ENCODE data around the gene PROZ.

Gene PROZ

GRCh38 chr13:113190181-113190580, 31.7 kb downstream of the PROZ start:
- CTCF ChIA-PET = no interaction called here
- POLR2A ChIA-PET = interaction anchor here (0.6 kb wide), 1 partner anchor 277 kb away, joined by 3 read pairs; no protein-coding TSS in a partner anchor

GRCh38 chr13:113192279-113192678, 33.8 kb downstream of the PROZ start:
- ChIA-PET POLR2A (interaction anchor here (1.0 kb wide), 1 partner anchor 16 kb away, joined by 3 read pairs; the partner anchor contains the start of gene PCID2), CTCF (no interaction called here)
- H3K36me3 ChIP-seq (ENCODE audit: control insufficient read depth in 2 of 2, insufficient read depth in 1 of 2, low read length in 2 of 2) = peaks cover 20 to 75% of the 10 kb centered on the region in 2 experiments
- no peak overlapping the region for H3K4me3 ChIP-seq (ENCODE audit: low read depth, low read length)
- no peak for TF ChIP-seq ZNF791 (tag by site-specific recombination; IDR thresholded peaks at IDR 0.05)
- TF ChIP-seq ZNF24 (tag by site-specific recombination; IDR thresholded peaks at IDR 0.05) = no peak
- TF ChIP-seq PATZ1 (tag by site-specific recombination; IDR thresholded peaks at IDR 0.05) = no peak
- TF ChIP-seq ZNF692 (tag by site-specific recombination; IDR thresholded peaks at IDR 0.05) = no peak
- no peak for TF ChIP-seq ZNF248 (tag by site-specific recombination; IDR thresholded peaks at IDR 0.05)
- no peak for TF ChIP-seq ZBTB48 (tag by site-specific recombination; IDR thresholded peaks at IDR 0.05)
- TF ChIP-seq ZNF140 (tag by site-specific recombination; IDR thresholded peaks at IDR 0.05) = no peak
- TF ChIP-seq ZEB2 (tag by site-specific recombination; IDR thresholded peaks at IDR 0.05) = no peak
- no peak overlapping the region for H3K27ac ChIP-seq (ENCODE audit: extremely low read depth, low read depth, low read length)
- no peaks in the 10 kb centered on the region for H3K9me3 ChIP-seq (ENCODE audit: control insufficient read depth, insufficient read depth, low read depth, low read length)
- no peaks in the 10 kb centered on the region for H3K4me1 ChIP-seq (ENCODE audit: control insufficient read depth, insufficient read depth, low read length)

More at GRCh38 chr13:113190181-113190580, 31.7 kb downstream of the PROZ start:
- H3K4me1 ChIP-seq (ENCODE audit: control insufficient read depth, insufficient read depth, low read length) = no peaks in the 10 kb centered on the region
- H3K4me3 ChIP-seq (ENCODE audit: low read depth, low read length) = no peak overlapping the region
- no peak for TF ChIP-seq ZNF791 (tag by site-specific recombination; IDR thresholded peaks at IDR 0.05)
- peak; percentile 75 for TF ChIP-seq PRDM1 (tag by site-specific recombination; IDR thresholded peaks at IDR 0.05)
- no peaks in the 10 kb centered on the region for H3K9me3 ChIP-seq (ENCODE audit: control insufficient read depth, insufficient read depth, low read depth, low read length)
- no peak overlapping the region for H3K27ac ChIP-seq (ENCODE audit: extremely low read depth, low read depth, low read length)
- H3K36me3 ChIP-seq (ENCODE audit: control insufficient read depth in 2 of 2, insufficient read depth in 1 of 2, low read length in 2 of 2) = peaks cover 10 to 68% of the 10 kb centered on the region in 2 experiments

- ChIA-PET POLR2A (interaction anchor here (1.0 kb wide), 1 partner anchor 16 kb away, joined by 3 read pairs; the partner anchor contains the start of gene PCID2), CTCF (no interaction called here)
Measured at GRCh38 chr13:113192902-113193301, 34.5 kb downstream of the PROZ start.

GRCh38 chr13:113195360-113195759, 36.9 kb downstream of the PROZ start:
- Histone ChIP-seq H3K4me1 (ENCODE audit: control insufficient read depth, insufficient read depth, low read length) (no peaks in the 10 kb centered on the region), H3K27ac (ENCODE audit: extremely low read depth, low read depth, low read length) (no peak overlapping the region), H3K36me3 (ENCODE audit: control insufficient read depth in 2 of 2, insufficient read depth in 1 of 2, low read length in 2 of 2) (peaks cover 27 to 89% of the 10 kb centered on the region in 2 experiments), H3K4me3 (ENCODE audit: low read depth, low read length) (no peak overlapping the region), H3K9me3 (ENCODE audit: control insufficient read depth, insufficient read depth, low read depth, low read length) (no peaks in the 10 kb centered on the region)
- ChIA-PET CTCF (no interaction called here), POLR2A (no interaction called here)
- TF ChIP-seq IKZF3 (tag by site-specific recombination; IDR thresholded peaks at IDR 0.05) (no peak), ZNF311 (tag by site-specific recombination; IDR thresholded peaks at IDR 0.05; ENCODE audit: borderline replicate concordance) (no peak), ZNF677 (tag by site-specific recombination; IDR thresholded peaks at IDR 0.05) (no peak), ZNF777 (tag by site-specific recombination; IDR thresholded peaks at IDR 0.05; ENCODE audit: borderline replicate concordance) (no peak), ZNF473 (tag by site-specific recombination; IDR thresholded peaks at IDR 0.05) (no peak), ZBTB17 (tag by site-specific recombination; IDR thresholded peaks at IDR 0.05) (no peak), ZNF423 (tag by site-specific recombination; IDR thresholded peaks at IDR 0.05) (no peak), MEIS1 (CRISPR knock-in tag; IDR thresholded peaks at IDR 0.05; ENCODE audit: borderline replicate concordance) (no peak), ZSCAN5A (tag by site-specific recombination; IDR thresholded peaks at IDR 0.05) (no peak), ZNF157 (tag by site-specific recombination; IDR thresholded peaks at IDR 0.05) (no peak), HOXA7 (CRISPR knock-in tag; IDR thresholded peaks at IDR 0.05; ENCODE audit: borderline replicate concordance) (no peak), ZNF138 (tag by site-specific recombination; IDR thresholded peaks at IDR 0.05; ENCODE audit: borderline replicate concordance) (no peak), ZNF169 (tag by site-specific recombination; IDR thresholded peaks at IDR 0.05) (no peak), ZNF16 (tag by site-specific recombination; IDR thresholded peaks at IDR 0.05; ENCODE audit: low read depth) (no peak), ZNF140 (tag by site-specific recombination; IDR thresholded peaks at IDR 0.05) (no peak), GLIS2 (tag by site-specific recombination; IDR thresholded peaks at IDR 0.05) (no peak)

More at GRCh38 chr13:113192902-113193301, 34.5 kb downstream of the PROZ start:
- H3K36me3 ChIP-seq (ENCODE audit: control insufficient read depth in 2 of 2, insufficient read depth in 1 of 2, low read length in 2 of 2) = peaks cover 20 to 81% of the 10 kb centered on the region in 2 experiments
- no peak overlapping the region for H3K4me3 ChIP-seq (ENCODE audit: low read depth, low read length)
- H3K4me1 ChIP-seq (ENCODE audit: control insufficient read depth, insufficient read depth, low read length) = no peaks in the 10 kb centered on the region
- H3K27ac ChIP-seq (ENCODE audit: extremely low read depth, low read depth, low read length) = no peak overlapping the region
- TF ChIP-seq ZNF292 (tag by site-specific recombination; IDR thresholded peaks at IDR 0.05; ENCODE audit: borderline replicate concordance, low read depth) (no peak), ZNF112 (tag by site-specific recombination; IDR thresholded peaks at IDR 0.05) (no peak), ZNF223 (tag by site-specific recombination; IDR thresholded peaks at IDR 0.05) (no peak), ZNF585B (tag by site-specific recombination; IDR thresholded peaks at IDR 0.05) (no peak)
- no peaks in the 10 kb centered on the region for H3K9me3 ChIP-seq (ENCODE audit: control insufficient read depth, insufficient read depth, low read depth, low read length)
